K562 (cell line): ENCODE measurements around the gene SH2B2. TPM values are rescaled to one million over a fixed set of nuclear protein-coding genes. Genes with fewer than 3 reads are reported as not detected.

Source experiments
- AFF4 ChIP-seq: sonication (generic); formaldehyde crosslinking; IDR thresholded peaks from 2 replicates; pipeline ENCODE4 v1.8.0; 2023; ENCODE audit warnings: mild to moderate bottlenecking, missing genetic modification reagents
- CCAR2 ChIP-seq: fragments of 200-400 bp; formaldehyde crosslinking; IDR thresholded peaks from 2 replicates; pipeline ENCODE4 v1.6.1; 2017; ENCODE audit warnings: mild to moderate bottlenecking, low read depth, low read length
- CREM ChIP-seq: IDR thresholded peaks from 2 replicates; pipeline ENCODE4 v1.6.1; 2014; ENCODE audit warnings: antibody characterized with exemption, low read depth
- DMBX1 ChIP-seq: fragments of 250-450 bp; sonication (Bioruptor Pico); IDR thresholded peaks from 2 replicates; pipeline ENCODE4 v1.8.0; 2022; ENCODE audit warnings: inconsistent platforms, mild to moderate bottlenecking, moderate library complexity, borderline replicate concordance
- HMG20B ChIP-seq: fragments of 250-450 bp; sonication (Bioruptor Pico); IDR thresholded peaks from 2 replicates; pipeline ENCODE4 v1.5.0; 2021; ENCODE audit warnings: mild to moderate bottlenecking
- KDM5B ChIP-seq: fragments of 200-600 bp; sonication (generic); IDR thresholded peaks from 2 replicates; pipeline ENCODE4 v1.6.1; 2012; ENCODE audit warnings: low read depth, mild to moderate bottlenecking, moderate library complexity, low read length, control low read depth, inconsistent platforms; ENCODE audit not compliant: insufficient replicate concordance
- MLLT1 ChIP-seq, 2 experiments: fragments of 450-650 bp; IDR thresholded peaks; 2 replicates each; pipeline ENCODE4 v1.6.1; 2016
- MLX ChIP-seq, 2 experiments: fragments of 450-650 bp in 1 of 2; sonication (generic) in 1 of 2; formaldehyde crosslinking; conservative IDR thresholded peaks; 2 replicates each; pipeline versions ENCODE4 v1.4.0 to v1.8.1; 2020 to 2022; ENCODE audit warnings: mild to moderate bottlenecking in 1 of 2, missing genetic modification reagents in 1 of 2
- NFRKB ChIP-seq: fragments of 450-650 bp; IDR thresholded peaks from 2 replicates; pipeline ENCODE4 v1.6.1; 2016; ENCODE audit warnings: low read depth
- PHB ChIP-seq: fragments of 250-450 bp; sonication (Bioruptor Pico); IDR thresholded peaks from 2 replicates; pipeline ENCODE4 v1.5.0; 2021
- PPARD ChIP-seq: fragments of 250-450 bp; sonication (Bioruptor Pico); IDR thresholded peaks from 2 replicates; pipeline ENCODE4 v1.8.0; 2022; ENCODE audit warnings: inconsistent platforms, mild to moderate bottlenecking, moderate library complexity
- RFX1 ChIP-seq: fragments of 450-650 bp; IDR thresholded peaks from 2 replicates; pipeline ENCODE4 v1.6.1; 2016; ENCODE audit warnings: mild to moderate bottlenecking, moderate library complexity
- UBTF ChIP-seq, 2 experiments: IDR thresholded peaks; 2 replicates each; pipeline ENCODE4 v1.6.1; 2012; ENCODE audit warnings: improper control_type of control experiment in 2 of 2, low read depth in 2 of 2, low read length in 2 of 2, borderline replicate concordance in 1 of 2
- ZC3H4 ChIP-seq: sonication (generic); formaldehyde crosslinking; IDR thresholded peaks from 2 replicates; pipeline ENCODE4 v1.9.0; 2021; ENCODE audit warnings: missing genetic modification reagents, borderline replicate concordance
- ZNF561 ChIP-seq: fragments of 450-650 bp; formaldehyde crosslinking; conservative IDR thresholded peaks from 2 replicates; pipeline ENCODE4 v1.4.0; 2020; ENCODE audit warnings: mild to moderate bottlenecking, moderate library complexity
- ZNF696 ChIP-seq: fragments of 250-450 bp; sonication (Bioruptor Pico); conservative IDR thresholded peaks from 2 replicates; pipeline ENCODE4 v1.4.0; 2020; ENCODE audit warnings: mild to moderate bottlenecking, moderate library complexity
- ZNF75A ChIP-seq: fragments of 450-650 bp; formaldehyde crosslinking; IDR thresholded peaks from 2 replicates; pipeline ENCODE4 v1.4.0; 2020; ENCODE audit warnings: mild to moderate bottlenecking
- polyA plus RNA-seq, 8 experiments: library from polyadenylated mRNA; depleted of rRNA in 4 of 8; stranded (reverse) in 5 of 8; unstranded in 3 of 8; fragments of >200 nt; fragmentation: Nextera tagmentation in 2 of 8; fragmentation: Illumina TruSeq in 1 of 8; extraction: Ambion mirVana in 2 of 8; extraction: Trizol in 1 of 8; gene quantifications; 2 replicates each; pipeline versions ENCODE4 v1.2.1 to v1.2.3, GENCODE V29; 2011 to 2014; ENCODE audit warnings: inconsistent platforms in 1 of 8, missing spikeins in 1 of 8
- total RNA-seq, 7 experiments: library from RNA; depleted of rRNA in 6 of 7; stranded (reverse); fragments of >200 nt in 6 of 7; fragmentation: Illumina TruSeq in 2 of 7; extraction: Trizol in 2 of 7; gene quantifications; 2 replicates each; pipeline versions ENCODE4 v1.2.1 to v1.2.3, GENCODE V29; 2011 to 2021; ENCODE audit warnings: low replicate concordance in 1 of 7

SH2B2 gene
- total and polyA plus RNA-seq, 9 of the 15 experiments (the other 6 are each of a cell fraction or from before 2014, with no cell fraction given): 0.03 to 0.89 (median 0.07) TPM; not detected in 4

GRCh38 chr7:102285540-102286236 lies 980 bp upstream of the SH2B2 start (continued):
- TF ChIP-seq ZNF75A (CRISPR knock-in tag) (no peak), RFX1 (no peak), NFRKB (no peak), MLLT1 (IDR thresholded peaks at IDR 0.05) (no peak), ZC3H4 (CRISPR knock-in tag) (no peak), MLX (CRISPR knock-in tag; conservative IDR thresholded peaks at IDR 0.05) (0 out of 4 replicates have a peak, but pooled peaks of 1 of the 2 experiments have one; percentile 57), UBTF (IDR thresholded peaks at IDR 0.05; ENCODE audit: borderline replicate concordance in 1 of 2, low read depth in 2 of 2, low read length in 2 of 2) (no peak), ZNF561 (CRISPR knock-in tag) (no peak), PHB (CRISPR knock-in tag) (no peak), KDM5B (peak; percentile 20), HMG20B (no peak), CREM (no peak), ZNF696 (CRISPR knock-in tag) (no peak), CCAR2 (no peak), DMBX1 (CRISPR knock-in tag) (no peak), AFF4 (CRISPR knock-in tag) (0 out of 2 replicates have a peak, but pooled peaks have one; percentile 44), PPARD (no peak)
- TF ChIP-seq, all 486 proteins: peak for 5
